Measurements from ENCODE around the gene CBX2.

The CBX2 gene

DNA sequence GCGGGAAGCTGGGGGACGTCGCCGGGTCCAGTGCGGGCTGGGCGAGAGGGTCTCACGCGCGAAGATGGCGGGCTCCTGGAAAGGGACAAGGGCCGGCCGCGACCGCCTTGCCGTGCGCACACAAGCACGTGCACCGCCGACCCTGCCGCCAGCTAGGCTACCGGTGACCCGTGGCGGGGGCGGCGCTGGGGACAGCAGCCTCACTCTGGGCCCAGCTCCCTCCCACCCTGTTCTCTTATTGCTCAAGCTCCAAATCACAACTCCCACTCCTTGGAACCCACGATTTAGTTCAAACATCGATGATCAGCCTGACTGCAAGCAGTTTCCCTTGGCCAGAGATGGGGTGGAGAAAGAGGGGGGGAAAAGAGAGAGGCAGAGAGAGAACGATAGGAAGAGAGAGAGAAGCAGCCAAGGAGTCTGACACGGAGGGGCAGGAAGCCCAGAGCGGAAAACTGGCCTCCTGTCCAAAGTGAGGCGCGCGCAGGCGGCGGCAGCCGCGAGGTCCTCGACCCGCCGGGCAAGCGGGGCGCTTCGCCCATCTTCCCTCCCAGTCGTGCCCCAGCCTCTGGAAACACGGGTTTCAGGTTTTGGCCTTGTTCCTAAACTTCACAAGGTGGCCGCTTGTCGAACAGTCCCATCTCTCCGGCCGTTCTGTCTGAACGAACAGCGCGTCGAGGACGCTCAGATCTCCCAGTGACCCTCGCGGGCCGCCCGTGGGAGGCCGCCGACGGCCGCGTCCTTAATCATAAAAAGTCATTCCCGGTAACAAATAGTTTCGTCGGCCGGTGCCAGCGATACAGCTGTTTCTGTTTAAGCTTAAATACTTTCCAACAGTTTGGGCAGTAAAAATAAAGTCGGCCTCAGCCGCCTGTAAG lies 20.6 kb downstream of the CBX2 start:
- Histone ChIP-seq H3K27ac (ENCODE audit: low read depth, low read length) (no peak overlapping the region), H3K27me3 (ENCODE audit: control insufficient read depth, insufficient read depth, low read length) (peaks cover 93% of the 10 kb centered on the region), H3K9me3 (ENCODE audit: control insufficient read depth, insufficient read depth, low read length) (no peaks in the 10 kb centered on the region; the same call in 1 of the 2 replicates), H3K9ac (ENCODE audit: low read depth, low read length) (no peak overlapping the region), H3K36me3 (ENCODE audit: control insufficient read depth, insufficient read depth, low read length) (no peaks in the 10 kb centered on the region), H3K4me3 (ENCODE audit: low read depth, low read length) (peak overlapping the region; percentile 32; the same call in 1 of the 2 replicates), H3K4me1 (ENCODE audit: control insufficient read depth, insufficient read depth, low read length) (peaks cover 25% of the 10 kb centered on the region)

DNA sequence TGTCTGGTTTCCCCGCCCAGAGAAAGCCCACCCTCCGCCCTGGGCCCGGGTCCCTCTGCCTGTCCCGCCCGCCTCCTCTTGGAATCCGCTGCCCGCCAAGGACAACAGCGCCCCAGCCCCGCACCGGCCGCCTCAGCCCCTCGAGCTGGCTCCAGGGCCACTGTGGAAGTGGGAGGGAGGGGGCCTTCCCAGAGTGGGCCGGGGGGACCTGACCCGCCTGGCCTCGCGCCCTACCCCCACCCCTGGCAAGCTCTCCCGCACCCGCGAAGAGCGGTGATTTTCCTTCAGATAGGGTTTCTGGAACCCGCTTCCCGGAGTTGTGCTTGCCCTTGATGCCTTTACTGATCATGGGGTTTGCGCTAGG lies 21.2 kb downstream of the CBX2 start:
- Histone ChIP-seq H3K4me3 (ENCODE audit: low read depth, low read length) (no peak overlapping the region), H3K36me3 (ENCODE audit: control insufficient read depth, insufficient read depth, low read length) (no peaks in the 10 kb centered on the region), H3K27me3 (ENCODE audit: control insufficient read depth, insufficient read depth, low read length) (peaks cover 93% of the 10 kb centered on the region), H3K27ac (ENCODE audit: low read depth, low read length) (no peak overlapping the region), H3K9ac (ENCODE audit: low read depth, low read length) (no peak overlapping the region), H3K4me1 (ENCODE audit: control insufficient read depth, insufficient read depth, low read length) (peaks cover 22% of the 10 kb centered on the region), H3K9me3 (ENCODE audit: control insufficient read depth, insufficient read depth, low read length) (no peaks in the 10 kb centered on the region; the same call in 1 of the 2 replicates)

DNA sequence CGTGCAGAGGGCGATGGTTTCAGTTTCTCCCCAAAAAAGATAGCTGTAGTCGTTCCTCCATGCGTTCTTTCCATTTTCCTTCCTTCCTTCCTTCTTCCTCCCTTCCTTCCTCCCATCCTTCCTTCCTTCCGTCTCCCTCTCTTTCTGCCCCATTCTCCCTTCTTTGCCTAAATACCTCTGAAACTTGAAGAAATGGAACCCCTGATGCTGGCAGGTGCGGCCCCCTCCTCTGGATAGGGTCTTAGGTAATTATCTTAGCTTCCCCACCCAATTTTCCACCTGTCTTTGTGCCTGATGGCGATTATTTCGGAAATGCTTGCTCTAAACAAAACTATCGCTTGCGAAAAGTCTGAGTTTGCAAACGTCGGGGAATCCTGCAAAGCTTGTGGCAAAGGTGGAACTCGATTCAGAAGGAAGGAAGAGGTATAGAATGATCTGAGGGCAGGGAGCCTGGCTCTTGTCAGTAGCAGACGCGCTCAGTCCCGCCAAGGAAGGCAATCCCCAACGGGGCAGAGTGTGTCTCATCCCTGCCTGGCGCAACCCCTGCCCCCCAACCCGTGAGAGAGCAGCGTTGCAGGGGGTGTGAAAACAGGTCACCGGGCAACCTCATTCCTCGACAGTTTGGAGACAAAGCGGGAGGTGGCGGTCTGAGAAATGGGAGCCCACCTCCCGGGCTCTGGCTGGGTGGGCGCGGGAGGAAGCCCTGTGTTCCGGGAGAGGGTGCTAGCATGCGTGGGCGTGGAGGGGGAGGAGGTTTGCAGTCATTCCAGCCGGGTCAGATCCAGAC lies 21.8 kb downstream of the CBX2 start:
- H3K36me3 ChIP-seq (ENCODE audit: control insufficient read depth, insufficient read depth, low read length), result no peaks in the 10 kb centered on the region
- H3K9me3 ChIP-seq (ENCODE audit: control insufficient read depth, insufficient read depth, low read length), result no peaks in the 10 kb centered on the region; the same call in 1 of the 2 replicates
- peaks cover 93% of the 10 kb centered on the region for H3K27me3 ChIP-seq (ENCODE audit: control insufficient read depth, insufficient read depth, low read length)
- no peak overlapping the region for H3K9ac ChIP-seq (ENCODE audit: low read depth, low read length)
- H3K4me3 ChIP-seq (ENCODE audit: low read depth, low read length), result 0 out of 2 replicates have a peak overlapping the region, but pooled peaks have one; percentile 45
- peaks cover 21% of the 10 kb centered on the region for H3K4me1 ChIP-seq (ENCODE audit: control insufficient read depth, insufficient read depth, low read length)
- no peak overlapping the region for H3K27ac ChIP-seq (ENCODE audit: low read depth, low read length)

DNA sequence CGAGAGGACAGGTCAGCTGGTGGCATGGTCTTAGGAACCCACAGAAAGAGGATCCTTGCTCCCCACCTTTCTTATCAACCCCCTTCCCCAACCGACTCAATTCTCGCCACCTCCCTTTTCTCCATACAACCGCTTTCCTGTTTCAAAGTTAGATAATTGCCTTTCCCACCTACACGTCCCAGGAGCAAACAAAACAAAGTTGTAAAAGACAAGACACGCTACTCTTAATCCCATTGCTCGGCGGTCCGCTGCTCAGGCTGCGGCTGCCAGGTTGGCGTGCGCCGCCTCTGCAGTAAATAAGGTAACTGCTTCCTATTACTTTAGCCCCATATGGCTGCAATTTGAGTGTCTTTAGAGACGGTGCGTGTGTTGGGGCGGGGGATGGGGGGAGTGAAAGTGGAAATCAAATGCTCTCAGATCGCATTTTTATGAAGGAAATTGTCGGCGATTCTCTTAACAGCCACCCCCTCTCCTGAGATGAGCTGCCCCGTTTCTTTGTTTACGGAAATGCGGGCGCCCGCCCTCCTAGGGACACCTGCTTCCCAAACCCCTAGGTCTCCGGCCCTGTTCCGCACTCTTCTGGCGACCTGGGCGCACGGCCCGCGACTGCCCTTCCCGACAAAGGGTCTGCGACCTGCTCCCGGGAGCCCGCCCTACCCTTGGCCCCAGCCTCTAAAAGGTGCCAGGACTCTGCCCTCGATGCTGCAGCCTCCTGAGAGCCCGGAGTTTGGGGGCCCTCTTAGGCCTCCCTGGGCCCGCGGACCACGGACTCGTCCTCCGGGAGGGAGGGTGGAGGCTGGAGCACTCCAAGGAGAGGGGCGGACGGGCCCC lies 22.6 kb downstream of the CBX2 start:
- H3K27ac ChIP-seq (ENCODE audit: low read depth, low read length), result no peak overlapping the region
- no peaks in the 10 kb centered on the region for H3K36me3 ChIP-seq (ENCODE audit: control insufficient read depth, insufficient read depth, low read length)
- peaks cover 93% of the 10 kb centered on the region for H3K27me3 ChIP-seq (ENCODE audit: control insufficient read depth, insufficient read depth, low read length)
- no peak overlapping the region for H3K9ac ChIP-seq (ENCODE audit: low read depth, low read length)
- H3K4me1 ChIP-seq (ENCODE audit: control insufficient read depth, insufficient read depth, low read length), result peaks cover 23% of the 10 kb centered on the region
- no peaks in the 10 kb centered on the region; the same call in 1 of the 2 replicates for H3K9me3 ChIP-seq (ENCODE audit: control insufficient read depth, insufficient read depth, low read length)
- H3K4me3 ChIP-seq (ENCODE audit: low read depth, low read length), result peak overlapping the region; percentile 45

DNA sequence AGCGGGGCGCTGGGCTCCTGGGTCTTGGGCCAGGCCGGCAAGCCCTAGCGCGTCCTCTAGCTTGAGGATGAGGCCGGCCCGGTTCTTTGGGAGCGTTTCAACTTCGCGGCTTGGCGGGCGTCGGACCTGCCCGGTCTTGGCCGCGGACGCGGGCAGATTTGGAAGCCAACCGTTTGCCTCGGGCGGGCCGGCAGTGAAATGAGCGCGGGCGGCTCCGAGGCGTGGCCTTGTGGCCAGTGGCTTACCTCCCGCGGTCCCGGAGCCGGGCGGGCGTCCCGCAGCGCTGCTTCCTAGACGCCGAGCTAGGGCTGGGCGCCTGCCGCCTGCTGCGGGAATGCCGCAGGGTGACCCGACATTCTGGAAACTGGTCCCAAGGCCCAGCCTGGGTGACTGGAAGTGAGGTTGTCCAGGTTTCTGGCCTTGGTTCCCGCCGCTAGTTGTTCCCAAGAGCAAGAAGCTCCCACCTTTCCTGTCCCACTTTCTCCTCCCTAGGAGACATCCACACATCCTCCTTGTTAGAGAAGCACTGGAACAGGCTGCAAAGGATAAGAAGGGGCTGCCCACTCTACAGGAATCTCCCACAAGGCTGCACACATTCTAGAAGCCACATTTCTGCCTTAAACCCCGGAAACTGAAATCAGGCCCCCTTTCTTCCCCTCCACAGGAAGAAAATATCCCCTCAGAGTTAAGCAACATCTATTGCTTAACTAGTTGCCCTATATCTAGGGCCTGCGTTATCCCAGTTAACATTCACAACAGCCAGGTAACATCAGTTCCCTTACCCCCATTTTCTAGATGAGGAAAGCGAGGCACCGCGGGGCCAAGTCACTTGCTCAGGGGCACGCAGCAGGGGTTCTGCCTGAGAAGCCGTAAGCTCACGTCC lies 23.4 kb downstream of the CBX2 start:
- Histone ChIP-seq H3K27ac (ENCODE audit: low read depth, low read length) (no peak overlapping the region), H3K36me3 (ENCODE audit: control insufficient read depth, insufficient read depth, low read length) (no peaks in the 10 kb centered on the region), H3K27me3 (ENCODE audit: control insufficient read depth, insufficient read depth, low read length) (peaks cover 93% of the 10 kb centered on the region), H3K9me3 (ENCODE audit: control insufficient read depth, insufficient read depth, low read length) (no peaks in the 10 kb centered on the region; the same call in 1 of the 2 replicates), H3K4me3 (ENCODE audit: low read depth, low read length) (peak overlapping the region; percentile 45), H3K4me1 (ENCODE audit: control insufficient read depth, insufficient read depth, low read length) (peaks cover 27% of the 10 kb centered on the region), H3K9ac (ENCODE audit: low read depth, low read length) (no peak overlapping the region)

DNA sequence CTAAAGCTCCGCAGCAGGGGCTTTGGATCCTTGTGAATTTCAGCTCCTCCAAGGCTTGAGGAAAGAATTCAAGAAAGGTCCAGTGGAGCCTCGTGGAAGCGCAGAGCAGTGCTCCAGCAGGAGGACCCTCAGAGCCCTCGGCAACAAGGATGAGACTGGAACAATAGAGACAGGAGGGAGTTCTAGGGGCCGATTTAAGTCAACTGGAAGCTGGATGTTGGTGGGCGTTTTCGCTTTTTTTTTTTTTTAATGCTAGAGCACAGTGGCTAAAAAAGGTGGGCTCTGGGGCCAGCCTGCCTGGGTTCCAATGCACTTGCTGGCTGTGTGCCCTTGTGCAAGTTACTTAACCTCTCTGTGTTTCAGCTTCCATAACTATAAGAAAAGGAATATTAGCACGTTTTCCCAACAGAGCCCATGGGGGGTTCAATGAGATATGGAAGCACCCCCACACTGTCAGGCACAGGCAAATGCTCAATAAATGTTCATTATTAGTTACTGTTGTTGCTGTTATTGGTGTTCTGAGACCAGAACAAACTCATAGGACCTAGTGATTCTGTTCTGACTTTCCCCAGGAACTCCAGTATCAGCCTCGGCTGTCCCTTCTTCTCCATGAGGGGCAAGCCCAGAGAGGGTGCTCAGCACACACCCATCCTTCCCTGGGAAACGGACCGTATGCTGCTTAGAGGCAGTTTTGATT lies 24.2 kb downstream of the CBX2 start:
- peaks cover 29% of the 10 kb centered on the region for H3K4me1 ChIP-seq (ENCODE audit: control insufficient read depth, insufficient read depth, low read length)
- no peaks in the 10 kb centered on the region; the same call in 1 of the 2 replicates for H3K9me3 ChIP-seq (ENCODE audit: control insufficient read depth, insufficient read depth, low read length)
- H3K36me3 ChIP-seq (ENCODE audit: control insufficient read depth, insufficient read depth, low read length), result no peaks in the 10 kb centered on the region
- no peak overlapping the region for H3K27ac ChIP-seq (ENCODE audit: low read depth, low read length)
- H3K27me3 ChIP-seq (ENCODE audit: control insufficient read depth, insufficient read depth, low read length), result peaks cover 96% of the 10 kb centered on the region
- H3K4me3 ChIP-seq (ENCODE audit: low read depth, low read length), result no peak overlapping the region
- H3K9ac ChIP-seq (ENCODE audit: low read depth, low read length), result no peak overlapping the region

DNA sequence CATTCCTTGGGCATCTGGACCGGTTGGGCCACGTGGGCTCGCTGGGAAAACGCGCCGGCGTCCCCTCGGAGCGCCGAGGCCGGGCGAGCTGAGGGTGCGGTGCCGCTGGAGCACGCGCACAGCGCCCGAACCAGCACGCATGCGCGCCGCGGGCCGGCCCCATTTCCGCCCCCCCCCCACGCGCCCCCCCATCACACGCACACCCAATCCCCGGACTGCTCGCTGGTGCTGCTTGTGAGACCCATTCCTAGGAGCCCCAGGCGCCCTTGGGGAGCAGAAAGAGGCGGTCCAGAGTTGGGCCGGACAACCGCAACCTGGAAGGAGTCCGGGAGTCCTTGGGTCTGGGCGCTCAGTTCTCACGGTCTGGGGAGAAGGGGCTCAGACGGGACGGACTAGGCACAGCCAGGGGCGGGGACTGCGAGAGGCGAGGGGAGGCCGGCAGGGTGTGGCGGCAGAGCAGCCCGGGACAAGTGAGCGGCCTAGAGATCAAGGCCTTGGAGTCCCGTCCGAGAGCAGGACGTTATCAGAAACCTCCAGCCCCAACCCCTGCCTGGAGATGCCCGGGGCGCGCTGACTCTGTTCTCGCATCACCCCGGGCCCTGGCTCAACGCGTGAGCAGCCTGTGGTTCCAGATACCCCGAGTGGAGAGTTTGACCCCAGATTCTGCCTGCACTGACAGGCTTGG lies 24.9 kb downstream of the CBX2 start:
- peaks cover 29% of the 10 kb centered on the region for H3K4me1 ChIP-seq (ENCODE audit: control insufficient read depth, insufficient read depth, low read length)
- no peak overlapping the region for H3K4me3 ChIP-seq (ENCODE audit: low read depth, low read length)
- H3K27me3 ChIP-seq (ENCODE audit: control insufficient read depth, insufficient read depth, low read length), result peaks cover 100% of the 10 kb centered on the region
- H3K27ac ChIP-seq (ENCODE audit: low read depth, low read length), result no peak overlapping the region
- H3K9me3 ChIP-seq (ENCODE audit: control insufficient read depth, insufficient read depth, low read length), result no peaks in the 10 kb centered on the region; the same call in 1 of the 2 replicates
- no peaks in the 10 kb centered on the region for H3K36me3 ChIP-seq (ENCODE audit: control insufficient read depth, insufficient read depth, low read length)
- H3K9ac ChIP-seq (ENCODE audit: low read depth, low read length), result no peak overlapping the region

DNA sequence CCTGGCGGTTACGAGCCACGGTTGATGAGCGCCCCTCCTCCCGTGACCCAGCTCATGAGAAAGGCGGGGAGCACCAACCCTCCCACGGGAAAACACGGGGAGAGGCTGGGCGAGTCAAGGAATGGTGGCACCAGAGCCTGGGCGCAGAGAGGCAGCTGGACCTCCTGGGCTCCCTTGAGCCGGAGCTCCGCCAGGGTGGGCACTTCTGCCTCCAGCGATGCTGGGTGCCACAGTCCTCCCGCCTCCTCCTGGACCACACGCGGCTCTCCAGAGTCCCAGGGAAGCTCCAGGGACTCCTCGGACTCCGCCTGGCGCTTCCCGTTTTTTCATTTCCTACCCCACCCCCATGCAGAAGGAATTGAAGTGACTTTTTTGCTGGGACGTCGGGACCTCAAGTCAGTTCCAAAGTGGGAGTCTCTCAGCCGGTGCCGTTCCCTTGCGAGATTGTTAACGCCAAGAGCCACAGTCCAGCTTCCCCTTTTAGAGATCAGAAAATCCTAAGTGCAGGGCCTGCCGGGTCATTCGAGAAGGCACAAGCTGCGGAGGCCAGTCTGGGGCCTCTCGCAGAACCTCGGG lies 25.6 kb downstream of the CBX2 start:
- H3K4me1 ChIP-seq (ENCODE audit: control insufficient read depth, insufficient read depth, low read length), result peaks cover 27% of the 10 kb centered on the region
- no peak overlapping the region for H3K9ac ChIP-seq (ENCODE audit: low read depth, low read length)
- peaks cover 100% of the 10 kb centered on the region for H3K27me3 ChIP-seq (ENCODE audit: control insufficient read depth, insufficient read depth, low read length)
- H3K9me3 ChIP-seq (ENCODE audit: control insufficient read depth, insufficient read depth, low read length), result no peaks in the 10 kb centered on the region; the same call in 1 of the 2 replicates
- no peak overlapping the region for H3K4me3 ChIP-seq (ENCODE audit: low read depth, low read length)
- no peak overlapping the region for H3K27ac ChIP-seq (ENCODE audit: low read depth, low read length)
- no peaks in the 10 kb centered on the region for H3K36me3 ChIP-seq (ENCODE audit: control insufficient read depth, insufficient read depth, low read length)
